ENCODE measurements around the gene HLA-DPB1.

HLA-DPB1 gene

GRCh38 chr6:33105386-33105785, 29.6 kb downstream of the HLA-DPB1 start:
- no peak for DNase-seq

GRCh38 chr6:33105916-33106871, 30.4 kb downstream of the HLA-DPB1 start:
- DNase-seq: no peak

- no peak for DNase-seq
Observed at GRCh38 chr6:33107641-33108040, 31.9 kb downstream of the HLA-DPB1 start.

GRCh38 chr6:33108307-33108706, 32.5 kb downstream of the HLA-DPB1 start:
- no peak for DNase-seq

- no peak for DNase-seq
Observed at GRCh38 chr6:33112148-33112547, 36.4 kb downstream of the HLA-DPB1 start.

- no peak for DNase-seq
Observed at GRCh38 chr6:33113755-33114154, 38.0 kb downstream of the HLA-DPB1 start.

- no peak for DNase-seq
Observed at GRCh38 chr6:33114406-33114805, 38.6 kb downstream of the HLA-DPB1 start.

- no peak for DNase-seq
Observed at GRCh38 chr6:33116417-33116816, 40.6 kb downstream of the HLA-DPB1 start.

GRCh38 chr6:33116841-33117711, 41.3 kb downstream of the HLA-DPB1 start:
- DNase-seq: no peak

GRCh38 chr6:33117811-33118277, 42.1 kb downstream of the HLA-DPB1 start:
- DNase-seq: no peak

GRCh38 chr6:33118525-33119123, 42.8 kb downstream of the HLA-DPB1 start:
- peak; percentile 45 for DNase-seq

GRCh38 chr6:33120001-33120400, 44.2 kb downstream of the HLA-DPB1 start:
- DNase-seq: no peak

- DNase-seq: no peak
Observed at GRCh38 chr6:33123181-33123580, 47.4 kb downstream of the HLA-DPB1 start.

GRCh38 chr6:33123732-33124524, 48.1 kb downstream of the HLA-DPB1 start:
- peak; percentile 33 for DNase-seq

- DNase-seq: no peak
Observed at GRCh38 chr6:33124525-33124901, 48.7 kb downstream of the HLA-DPB1 start.

- DNase-seq: no peak
Observed at GRCh38 chr6:33124947-33125346, 49.2 kb downstream of the HLA-DPB1 start.

- DNase-seq: no peak
Observed at GRCh38 chr6:33126101-33126714, 50.4 kb downstream of the HLA-DPB1 start.

- DNase-seq: no peak
Observed at GRCh38 chr6:33128318-33128717, 52.5 kb downstream of the HLA-DPB1 start.

GRCh38 chr6:33132081-33132524, 56.3 kb downstream of the HLA-DPB1 start:
- DNase-seq: no peak

GRCh38 chr6:33136310-33136900, 60.6 kb downstream of the HLA-DPB1 start:
- DNase-seq: no peak

Measured in DMS79 treated with DMSO at 0.1 percent for 48 hours (cell line).